ENCODE results near the gene PRKCE. TPM values are rescaled to one million over a fixed set of nuclear protein-coding genes. Genes with fewer than 3 reads are reported as not detected.

PRKCE gene
- total and polyA plus RNA-seq, 2 donors (not counting 3 experiments of a cell fraction or from before 2014, with no cell fraction given): 27.9 to 33.9 TPM

DNA sequence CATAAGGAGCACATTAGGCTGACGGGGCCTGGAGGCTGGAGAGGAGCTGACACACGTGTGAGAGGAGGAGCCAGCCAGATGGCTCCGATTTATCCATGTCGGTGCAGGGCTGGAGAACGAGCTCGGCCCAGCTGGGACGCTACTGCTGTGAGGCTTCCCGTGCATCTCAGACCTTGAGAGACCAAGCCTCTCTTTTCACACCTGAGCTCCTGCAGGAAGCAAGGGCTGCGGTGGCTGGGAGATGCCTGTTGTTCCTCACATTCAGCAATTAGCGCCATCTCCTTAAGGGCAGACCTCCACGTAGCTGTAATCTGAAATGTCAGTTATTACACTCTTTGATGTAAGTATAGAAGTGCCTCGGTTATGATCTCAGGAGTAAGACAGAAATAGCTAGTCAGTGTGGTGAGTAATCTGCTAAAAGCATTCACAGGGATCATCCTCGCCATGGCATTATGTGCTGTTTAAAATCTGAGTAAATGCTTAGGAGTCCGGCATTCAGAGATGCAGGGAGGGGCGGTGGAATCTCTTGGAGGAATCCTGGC is 107.9 kb downstream of the PRKCE start:
- BruUV-seq (replicated peaks): no TSS peak
- Histone ChIP-seq H3K36me3 (ENCODE audit: control insufficient read depth in 2 of 2, extremely low read depth in 1 of 2, insufficient read depth in 2 of 2, low read length in 2 of 2) (no peaks in the 10 kb centered on the region), H3K9me3 (replicated peaks; ENCODE audit: control insufficient read depth, insufficient read depth, low read length) (no peaks in the 10 kb centered on the region), H3K9me1 (replicated peaks; ENCODE audit: control insufficient read depth, extremely low read depth, insufficient read depth, low read length) (no peaks in the 10 kb centered on the region), H2AFZ (ENCODE audit: low read depth, low read length) (no peak overlapping the region), H3K27me3 (ENCODE audit: control insufficient read depth in 2 of 2, insufficient read depth in 2 of 2, low read length in 2 of 2) (no peaks in the 10 kb centered on the region), H3K4me3 (replicated peaks in 1 of 3; ENCODE audit: insufficient read depth in 1 of 3, low read depth in 1 of 3, low read length in 3 of 3) (no peak overlapping the region), H4K20me1 (replicated peaks; ENCODE audit: control insufficient read depth, extremely low read depth, insufficient read depth, low read length) (peaks cover 2% of the 10 kb centered on the region), H3K27ac (ENCODE audit: insufficient read depth, low read depth, low read length) (no peak overlapping the region), H3K79me2 (ENCODE audit: control insufficient read depth, insufficient read depth, low read length) (no peaks in the 10 kb centered on the region), H3K9ac (replicated peaks; ENCODE audit: extremely low read depth, insufficient read depth, low read length) (no peak overlapping the region), H3K4me2 (ENCODE audit: insufficient read depth, low read length) (no peak overlapping the region), H3K4me1 (ENCODE audit: control insufficient read depth, extremely low read depth, insufficient read depth, low read length) (no peaks in the 10 kb centered on the region)
- ChIA-PET CTCF (interaction anchor here (0.7 to 2.6 kb wide), 2 partner anchors 19 to 20 kb away, joined by 3 to 12 read pairs; no protein-coding TSS in a partner anchor), POLR2A (no interaction called here)
- no peak for TF ChIP-seq JUN (IDR thresholded peaks at IDR 0.05; ENCODE audit: borderline replicate concordance, insufficient read depth, insufficient read length, low read depth)
- TF ChIP-seq MYC (IDR thresholded peaks at IDR 0.05; ENCODE audit: low read depth, low read length): no peak
- TF ChIP-seq, protein P1, sequence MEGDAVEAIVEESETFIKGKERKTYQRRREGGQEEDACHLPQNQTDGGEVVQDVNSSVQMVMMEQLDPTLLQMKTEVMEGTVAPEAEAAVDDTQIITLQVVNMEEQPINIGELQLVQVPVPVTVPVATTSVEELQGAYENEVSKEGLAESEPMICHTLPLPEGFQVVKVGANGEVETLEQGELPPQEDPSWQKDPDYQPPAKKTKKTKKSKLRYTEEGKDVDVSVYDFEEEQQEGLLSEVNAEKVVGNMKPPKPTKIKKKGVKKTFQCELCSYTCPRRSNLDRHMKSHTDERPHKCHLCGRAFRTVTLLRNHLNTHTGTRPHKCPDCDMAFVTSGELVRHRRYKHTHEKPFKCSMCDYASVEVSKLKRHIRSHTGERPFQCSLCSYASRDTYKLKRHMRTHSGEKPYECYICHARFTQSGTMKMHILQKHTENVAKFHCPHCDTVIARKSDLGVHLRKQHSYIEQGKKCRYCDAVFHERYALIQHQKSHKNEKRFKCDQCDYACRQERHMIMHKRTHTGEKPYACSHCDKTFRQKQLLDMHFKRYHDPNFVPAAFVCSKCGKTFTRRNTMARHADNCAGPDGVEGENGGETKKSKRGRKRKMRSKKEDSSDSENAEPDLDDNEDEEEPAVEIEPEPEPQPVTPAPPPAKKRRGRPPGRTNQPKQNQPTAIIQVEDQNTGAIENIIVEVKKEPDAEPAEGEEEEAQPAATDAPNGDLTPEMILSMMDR (IDR thresholded peaks at IDR 0.05; ENCODE audit: extremely low read depth in 1 of 2, insufficient read depth in 1 of 2, low read depth in 1 of 2, low read length in 2 of 2): no peak
- no peak for TF ChIP-seq GATA2 (IDR thresholded peaks at IDR 0.05; ENCODE audit: insufficient read depth, insufficient read length, low read depth, low read length)
- TF ChIP-seq POLR2A (IDR thresholded peaks at IDR 0.05; ENCODE audit: low read depth, low read length): no peak
- no peak for TF ChIP-seq FOS (IDR thresholded peaks at IDR 0.05; ENCODE audit: borderline replicate concordance, insufficient read depth, low read length)
- TF ChIP-seq, protein P2, sequence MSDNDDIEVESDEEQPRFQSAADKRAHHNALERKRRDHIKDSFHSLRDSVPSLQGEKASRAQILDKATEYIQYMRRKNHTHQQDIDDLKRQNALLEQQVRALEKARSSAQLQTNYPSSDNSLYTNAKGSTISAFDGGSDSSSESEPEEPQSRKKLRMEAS (IDR thresholded peaks at IDR 0.05; ENCODE audit: insufficient read depth, insufficient read length): no peak
- no peak for TF ChIP-seq EZH2 (IDR thresholded peaks at IDR 0.05; ENCODE audit: borderline replicate concordance, low read depth, low read length, severe bottlenecking)
- TF ChIP-seq POLR2AphosphoS5 (IDR thresholded peaks at IDR 0.05; ENCODE audit: insufficient read depth, low read depth, low read length): no peak
- FAIRE-seq (no peak), DNase-seq (ENCODE audit: low read depth, low spot score) (no peak)
- intact Hi-C loops (cut with micrococcal nuclease) (no loop called here), dilution Hi-C loops (cut with MboI; ENCODE audit: extremely low pct_ligation_motif_present, low sequenced_read_pairs) (no loop called here)
